Measurements from ENCODE around the gene LIMCH1.
"Not testable (repeated sequence)": the region's sequence is repeated elsewhere in the genome, so short reads cannot be mapped to it uniquely, and the experiment has no call there.

LIMCH1 gene

GRCh38 chr4:41692717-41693345 lies 154.9 kb downstream of the LIMCH1 start:
- TF ChIP-seq POLR2AphosphoS5 (IDR thresholded peaks at IDR 0.05; ENCODE audit: low read depth, low read length), result no peak
- no peak for TF ChIP-seq POLR2A (IDR thresholded peaks at IDR 0.05; ENCODE audit: low read depth, low read length)
- no peak for TF ChIP-seq PAX5 (IDR thresholded peaks at IDR 0.05; ENCODE audit: insufficient read depth, low read length, severe bottlenecking)
- no peak for TF ChIP-seq POU2F2 (IDR thresholded peaks at IDR 0.05; ENCODE audit: low read depth, low read length)
- DNase-seq (ENCODE audit: insufficient read length, low spot score), result peak; percentile 16
- peak; percentile 75 for FAIRE-seq

- FAIRE-seq, result no peak
- TF ChIP-seq POLR2AphosphoS5 (IDR thresholded peaks at IDR 0.05; ENCODE audit: low read depth, low read length) (no peak), POU2F2 (IDR thresholded peaks at IDR 0.05; ENCODE audit: low read depth, low read length) (no peak), POLR2A (IDR thresholded peaks at IDR 0.05; ENCODE audit: low read depth, low read length) (no peak), SPI1 (IDR thresholded peaks at IDR 0.05; ENCODE audit: low read depth, low read length) (no peak), PAX5 (IDR thresholded peaks at IDR 0.05; ENCODE audit: insufficient read depth, low read length, severe bottlenecking) (no peak), TAF1 (IDR thresholded peaks at IDR 0.05; ENCODE audit: low read depth, low read length) (no peak)
Measured at GRCh38 chr4:41693629-41694028, 155.7 kb downstream of the LIMCH1 start.

GRCh38 chr4:41696131-41696530 lies 158.2 kb downstream of the LIMCH1 start:
- TF ChIP-seq TAF1 (IDR thresholded peaks at IDR 0.05; ENCODE audit: low read depth, low read length) (no peak), POU2F2 (IDR thresholded peaks at IDR 0.05; ENCODE audit: low read depth, low read length) (no peak), SPI1 (IDR thresholded peaks at IDR 0.05; ENCODE audit: low read depth, low read length) (no peak), PAX5 (IDR thresholded peaks at IDR 0.05; ENCODE audit: insufficient read depth, low read length, severe bottlenecking) (no peak), POLR2A (IDR thresholded peaks at IDR 0.05; ENCODE audit: low read depth, low read length) (no peak), POLR2AphosphoS5 (IDR thresholded peaks at IDR 0.05; ENCODE audit: low read depth, low read length) (no peak)
- FAIRE-seq (no peak), DNase-seq (ENCODE audit: insufficient read length, low spot score) (no peak)

More at GRCh38 chr4:41693629-41694028, 155.7 kb downstream of the LIMCH1 start:
- no peak for DNase-seq (ENCODE audit: insufficient read length, low spot score)

GRCh38 chr4:41696763-41697162 lies 158.8 kb downstream of the LIMCH1 start:
- TF ChIP-seq POLR2AphosphoS5 (IDR thresholded peaks at IDR 0.05; ENCODE audit: low read depth, low read length) (no peak), SPI1 (IDR thresholded peaks at IDR 0.05; ENCODE audit: low read depth, low read length) (no peak), POLR2A (IDR thresholded peaks at IDR 0.05; ENCODE audit: low read depth, low read length) (no peak), PAX5 (IDR thresholded peaks at IDR 0.05; ENCODE audit: insufficient read depth, low read length, severe bottlenecking) (no peak), TAF1 (IDR thresholded peaks at IDR 0.05; ENCODE audit: low read depth, low read length) (no peak), POU2F2 (IDR thresholded peaks at IDR 0.05; ENCODE audit: low read depth, low read length) (no peak)
- no peak for FAIRE-seq
- DNase-seq (ENCODE audit: insufficient read length, low spot score), result no peak

GRCh38 chr4:41701983-41702382 lies 164.0 kb downstream of the LIMCH1 start:
- TF ChIP-seq PAX5 (IDR thresholded peaks at IDR 0.05; ENCODE audit: insufficient read depth, low read length, severe bottlenecking) (no peak), POLR2AphosphoS5 (IDR thresholded peaks at IDR 0.05; ENCODE audit: low read depth, low read length) (no peak), TAF1 (IDR thresholded peaks at IDR 0.05; ENCODE audit: low read depth, low read length) (no peak), POLR2A (IDR thresholded peaks at IDR 0.05; ENCODE audit: low read depth, low read length) (no peak), SPI1 (IDR thresholded peaks at IDR 0.05; ENCODE audit: low read depth, low read length) (no peak), POU2F2 (IDR thresholded peaks at IDR 0.05; ENCODE audit: low read depth, low read length) (no peak)
- FAIRE-seq (no peak), DNase-seq (ENCODE audit: insufficient read length, low spot score) (no peak)

GRCh38 chr4:41702770-41703169 lies 164.8 kb downstream of the LIMCH1 start:
- FAIRE-seq (no peak), DNase-seq (ENCODE audit: insufficient read length, low spot score) (no peak)
- TF ChIP-seq SPI1 (IDR thresholded peaks at IDR 0.05; ENCODE audit: low read depth, low read length), result no peak
- TF ChIP-seq TAF1 (IDR thresholded peaks at IDR 0.05; ENCODE audit: low read depth, low read length), result no peak
- TF ChIP-seq POLR2AphosphoS5 (IDR thresholded peaks at IDR 0.05; ENCODE audit: low read depth, low read length), result no peak
- TF ChIP-seq POU2F2 (IDR thresholded peaks at IDR 0.05; ENCODE audit: low read depth, low read length), result no peak
- TF ChIP-seq POLR2A (IDR thresholded peaks at IDR 0.05; ENCODE audit: low read depth, low read length), result no peak

- FAIRE-seq (no peak), DNase-seq (ENCODE audit: insufficient read length, low spot score) (no peak)
- TF ChIP-seq SPI1 (IDR thresholded peaks at IDR 0.05; ENCODE audit: low read depth, low read length), result no peak
- TF ChIP-seq TAF1 (IDR thresholded peaks at IDR 0.05; ENCODE audit: low read depth, low read length), result no peak
- no peak for TF ChIP-seq POLR2AphosphoS5 (IDR thresholded peaks at IDR 0.05; ENCODE audit: low read depth, low read length)
- no peak for TF ChIP-seq POLR2A (IDR thresholded peaks at IDR 0.05; ENCODE audit: low read depth, low read length)
- TF ChIP-seq POU2F2 (IDR thresholded peaks at IDR 0.05; ENCODE audit: low read depth, low read length), result no peak
- TF ChIP-seq PAX5 (IDR thresholded peaks at IDR 0.05; ENCODE audit: insufficient read depth, low read length, severe bottlenecking), result no peak
Measured at GRCh38 chr4:41703785-41704184, 165.8 kb downstream of the LIMCH1 start.

- DNase-seq (ENCODE audit: insufficient read length, low spot score) (no peak), FAIRE-seq (no peak)
- no peak for TF ChIP-seq TAF1 (IDR thresholded peaks at IDR 0.05; ENCODE audit: low read depth, low read length)
- TF ChIP-seq SPI1 (IDR thresholded peaks at IDR 0.05; ENCODE audit: low read depth, low read length), result no peak
- no peak for TF ChIP-seq POLR2A (IDR thresholded peaks at IDR 0.05; ENCODE audit: low read depth, low read length)
- TF ChIP-seq POU2F2 (IDR thresholded peaks at IDR 0.05; ENCODE audit: low read depth, low read length), result no peak
- no peak for TF ChIP-seq PAX5 (IDR thresholded peaks at IDR 0.05; ENCODE audit: insufficient read depth, low read length, severe bottlenecking)
- no peak for TF ChIP-seq POLR2AphosphoS5 (IDR thresholded peaks at IDR 0.05; ENCODE audit: low read depth, low read length)
Measured at GRCh38 chr4:41709844-41710481, 172.0 kb downstream of the LIMCH1 start.

GRCh38 chr4:41711654-41712053 lies 173.7 kb downstream of the LIMCH1 start:
- not testable (repeated sequence) for DNase-seq (ENCODE audit: insufficient read length, low spot score); FAIRE-seq

GRCh38 chr4:41712425-41712824 lies 174.5 kb downstream of the LIMCH1 start:
- no peak for DNase-seq (ENCODE audit: insufficient read length, low spot score)
- no peak for FAIRE-seq
- TF ChIP-seq SPI1 (IDR thresholded peaks at IDR 0.05; ENCODE audit: low read depth, low read length) (no peak), PAX5 (IDR thresholded peaks at IDR 0.05; ENCODE audit: insufficient read depth, low read length, severe bottlenecking) (no peak), POU2F2 (IDR thresholded peaks at IDR 0.05; ENCODE audit: low read depth, low read length) (no peak), POLR2A (IDR thresholded peaks at IDR 0.05; ENCODE audit: low read depth, low read length) (no peak), TAF1 (IDR thresholded peaks at IDR 0.05; ENCODE audit: low read depth, low read length) (no peak), POLR2AphosphoS5 (IDR thresholded peaks at IDR 0.05; ENCODE audit: low read depth, low read length) (no peak)

All from GM12891 (cell line).